CD4-positive, alpha-beta memory T cell (primary cell): Measurements from ENCODE around the gene GOLGA6L2. TPM values are rescaled to one million over a fixed set of nuclear protein-coding genes. Genes with fewer than 3 reads are reported as not detected.
"Not testable (repeated sequence)": the region's sequence is repeated elsewhere in the genome, so short reads cannot be mapped to it uniquely, and the experiment has no call there.

Experiments
- CTCF ChIA-PET: fragments of 350-600 bp; sonication (Branson Sonifier 250); formaldehyde crosslinking; loops from one replicate; lab custom pipeline; 2021; ENCODE audit warnings: inconsistent platforms; ENCODE audit not compliant: partially characterized antibody; lab: Charles Lee
- POLR2A ChIA-PET: fragments of 350-600 bp; sonication (Branson Sonifier 250); formaldehyde crosslinking; loops from one replicate; lab custom pipeline; 2021; ENCODE audit not compliant: partially characterized antibody; lab: Charles Lee
- DNase-seq, 5 donors: peaks; one replicate each; pipeline versions ENCODE4 v3.0.0 to v3.0.0-alpha.2; 2020 to 2022; ENCODE audit warnings: mixed read lengths in 1 of 5
- H3K27ac ChIP-seq: one replicate; pipeline ENCODE4 v1.7.0; 2013; ENCODE audit warnings: low read depth, low read length
- H3K27me3 ChIP-seq: 2 replicates; pipeline ENCODE4 v1.7.0; 2013; ENCODE audit warnings: mild to moderate bottlenecking, low read length, moderate library complexity; ENCODE audit not compliant: insufficient read depth
- H3K36me3 ChIP-seq: 2 replicates; pipeline ENCODE4 v1.7.0; 2013; ENCODE audit warnings: mild to moderate bottlenecking, low read length, moderate library complexity; ENCODE audit not compliant: insufficient read depth
- H3K4me1 ChIP-seq: 2 replicates; pipeline ENCODE4 v1.7.0; 2013; ENCODE audit warnings: mild to moderate bottlenecking, low read length, moderate library complexity; ENCODE audit not compliant: insufficient read depth
- H3K4me3 ChIP-seq, 2 donors: one replicate each; pipeline ENCODE4 v1.7.0; 2013; ENCODE audit warnings: low read length in 2 of 2, mild to moderate bottlenecking in 1 of 2
- H3K9me3 ChIP-seq, 2 donors: one replicate each; pipeline ENCODE4 v1.7.0; 2013; ENCODE audit warnings: low read length in 2 of 2, control low read depth in 1 of 2; ENCODE audit not compliant: control insufficient read depth in 1 of 2
- H3K27ac Mint-ChIP-seq, 7 donors: one replicate each; pipeline ENCODE4 v1.8.0; 2020 to 2021; ENCODE audit warnings: mixed read lengths in 7 of 7, mild to moderate bottlenecking in 6 of 7, inconsistent platforms in 3 of 7, moderate library complexity in 3 of 7
- H3K27me3 Mint-ChIP-seq, 2 donors: one replicate each; pipeline ENCODE4 v1.8.0; 2020 to 2021; ENCODE audit warnings: mixed read lengths in 2 of 2
- H3K36me3 Mint-ChIP-seq, 2 donors: one replicate each; pipeline ENCODE4 v1.8.0; 2020 to 2021; ENCODE audit warnings: mixed read lengths in 2 of 2, inconsistent platforms in 1 of 2, mild to moderate bottlenecking in 1 of 2
- H3K4me1 Mint-ChIP-seq, 4 donors: one replicate each; pipeline ENCODE4 v1.8.0; 2020 to 2021; ENCODE audit warnings: mixed read lengths in 4 of 4, mild to moderate bottlenecking in 1 of 4
- H3K4me3 Mint-ChIP-seq, 8 donors: one replicate each; pipeline ENCODE4 v1.8.0; 2020 to 2021; ENCODE audit warnings: mixed read lengths in 8 of 8, mild to moderate bottlenecking in 7 of 8, moderate library complexity in 6 of 8, inconsistent platforms in 3 of 8
- H3K9me3 Mint-ChIP-seq, 8 donors: one replicate each; pipeline ENCODE4 v1.8.0; 2020 to 2021; ENCODE audit warnings: mixed read lengths in 8 of 8, mild to moderate bottlenecking in 5 of 8, inconsistent platforms in 3 of 8, moderate library complexity in 1 of 8
- intact Hi-C: fragments of 100-400 bp; cut with micrococcal nuclease; formaldehyde crosslinking; loops from one replicate; pipeline ENCODE4 v1.15.1; 2023
- polyA plus RNA-seq, 2 donors: library from polyadenylated mRNA; unstranded; fragments of 300-500 nt; fragmentation: Illumina TruSeq; gene quantifications; one replicate each; pipeline ENCODE4 v1.2.3, GENCODE V29; 2021
- total RNA-seq, 2 experiments: library from RNA; stranded (reverse); gene quantifications; one replicate each; pipeline ENCODE4 v1.2.3, GENCODE V29; 2021

The GOLGA6L2 gene
- total and polyA plus RNA-seq, 4 experiments from 2014 or later, result not detected

DNA sequence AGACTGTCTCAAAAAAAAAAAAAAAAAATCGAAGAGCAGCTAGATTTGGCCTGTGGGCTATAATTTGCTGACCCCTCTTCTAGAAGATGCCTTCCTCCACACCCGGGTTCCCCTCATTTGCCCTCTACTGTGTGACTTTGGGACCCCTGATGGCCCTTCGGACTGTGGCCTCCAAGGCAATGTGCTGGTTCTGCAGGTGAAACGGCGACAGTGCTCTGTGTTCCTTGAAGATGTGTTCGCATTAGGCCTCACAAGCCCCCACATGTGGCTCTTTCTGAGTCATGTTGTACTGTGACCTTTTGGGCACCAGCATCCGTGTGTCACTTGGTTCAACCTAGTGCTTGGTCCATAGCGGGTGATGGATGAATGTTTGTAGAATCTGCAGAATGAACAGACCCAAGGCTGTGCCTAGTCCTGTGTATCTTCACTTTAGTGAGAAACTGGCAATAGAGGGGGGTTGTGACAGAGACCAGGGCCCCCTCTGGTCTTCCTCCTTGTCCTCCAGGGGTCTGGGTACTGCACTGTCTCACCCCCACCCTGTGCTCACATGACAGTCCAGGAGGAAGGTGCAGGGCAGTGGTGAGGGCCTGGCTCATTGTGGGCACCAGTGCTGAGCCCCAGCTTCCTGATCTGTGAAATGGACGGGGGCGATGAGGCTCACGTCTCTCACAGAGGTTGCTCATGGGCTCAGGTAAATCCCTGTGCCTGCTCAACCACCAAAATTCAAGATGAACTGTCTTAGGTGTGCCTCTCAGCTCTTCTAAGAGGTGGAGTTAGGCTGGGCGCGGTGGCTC is 22.7 kb downstream of the GOLGA6L2 start:
- Mint-ChIP-seq H3K36me3 (no peaks in the 10 kb centered on the region), H3K27ac (no peak overlapping the region), H3K9me3 (peaks cover 0 to 2% (median 0%) of the 10 kb centered on the region in 8 donors), H3K27me3 (peaks cover 0 to 1% of the 10 kb centered on the region in 2 donors), H3K4me1 (no peaks in the 10 kb centered on the region), H3K4me3 (no peak overlapping the region)
- intact Hi-C loops, result no loop called here
- POLR2A ChIA-PET, result no interaction called here
- Histone ChIP-seq H3K36me3 (no peaks in the 10 kb centered on the region), H3K4me1 (no peaks in the 10 kb centered on the region), H3K9me3 (no peaks in the 10 kb centered on the region), H3K4me3 (no peak overlapping the region), H3K27ac (no peak overlapping the region), H3K27me3 (no peaks in the 10 kb centered on the region)
- CTCF ChIA-PET, result no interaction called here
- no peak for DNase-seq

DNA sequence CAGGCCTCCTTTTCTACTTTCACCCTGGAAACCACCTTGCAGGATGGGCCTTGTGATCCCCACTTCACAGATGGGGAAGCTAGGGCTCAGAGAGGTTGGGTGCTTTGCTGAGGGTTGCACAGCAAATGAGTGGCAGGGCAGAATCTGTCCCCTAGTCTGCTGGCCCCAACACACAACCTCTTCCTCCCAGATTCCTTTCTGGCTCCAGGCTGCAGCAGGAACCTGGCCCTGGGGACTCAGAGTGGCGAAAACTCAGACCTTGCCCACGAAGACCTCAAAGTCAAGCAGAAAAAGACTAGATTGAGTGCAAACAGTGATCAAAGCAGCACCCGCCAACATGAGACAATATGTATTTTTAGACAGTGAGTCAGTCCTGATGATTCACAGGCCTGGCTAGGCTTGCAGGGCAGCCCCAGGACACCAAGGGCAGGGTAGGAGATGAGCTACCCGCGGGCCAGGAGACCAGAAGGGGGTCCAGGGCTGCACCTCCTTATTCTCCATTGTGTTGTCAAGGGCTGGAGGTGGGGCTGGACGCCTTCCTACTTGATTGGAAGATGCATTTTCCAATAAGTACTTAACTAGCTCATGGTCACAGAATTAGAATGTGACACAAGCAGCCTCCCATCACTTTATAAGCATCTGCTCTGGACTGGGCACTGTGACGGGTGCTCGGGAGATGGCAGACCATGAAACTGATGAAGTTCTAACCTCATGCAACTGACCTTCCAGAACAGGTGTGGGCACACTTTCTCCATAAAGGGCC is 23.9 kb downstream of the GOLGA6L2 start:
- H3K27me3 Mint-ChIP-seq, result peaks cover 0 to 1% of the 10 kb centered on the region in 2 donors
- intact Hi-C loops, result no loop called here
- CTCF ChIA-PET, result no interaction called here

DNA sequence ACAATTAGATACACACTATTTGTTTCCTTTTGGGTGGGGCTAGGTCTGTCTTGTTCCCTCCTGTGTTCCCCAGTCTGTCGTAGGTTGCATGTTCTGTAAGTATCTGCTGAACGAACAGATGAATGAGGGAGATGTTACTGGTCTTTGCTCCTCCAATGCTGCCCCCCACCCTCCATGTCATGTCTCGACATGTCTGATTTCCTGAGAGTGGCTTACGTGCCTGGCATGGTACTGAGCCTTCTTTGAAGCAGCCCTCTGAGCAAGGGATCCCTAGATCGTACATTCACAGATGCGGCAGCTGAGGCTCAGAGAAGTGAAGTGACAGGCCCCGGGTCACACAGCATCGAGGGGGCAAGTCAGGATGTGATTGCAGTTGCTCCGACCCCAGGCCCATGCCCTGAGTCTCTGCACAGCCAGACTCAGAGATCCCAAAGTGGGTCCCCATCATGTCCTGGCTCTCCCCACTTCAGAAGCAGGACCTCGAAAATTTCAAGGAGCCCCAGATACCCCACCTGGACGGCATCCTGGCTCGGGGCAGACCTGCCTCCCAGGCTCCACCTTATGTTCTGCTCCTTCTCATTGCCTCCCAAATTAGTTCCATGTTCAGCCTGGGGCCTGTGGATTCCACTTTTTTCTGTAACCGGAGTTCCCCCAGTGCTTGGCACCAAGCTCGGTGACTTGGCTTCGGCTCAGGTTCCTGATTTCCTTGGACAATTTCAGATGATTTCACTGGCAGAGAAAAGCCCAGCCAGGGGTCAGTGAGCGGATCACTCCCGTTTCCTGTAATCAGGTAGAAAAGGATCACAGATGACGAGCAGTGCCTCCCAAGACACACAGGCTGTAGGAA is 24.7 kb downstream of the GOLGA6L2 start:
- H3K4me1 Mint-ChIP-seq, result no peaks in the 10 kb centered on the region
- POLR2A ChIA-PET, result no interaction called here
- H3K27ac ChIP-seq, result no peak overlapping the region
- peaks cover 0 to 1% of the 10 kb centered on the region in 2 donors for H3K27me3 Mint-ChIP-seq
- H3K4me3 Mint-ChIP-seq, result no peak overlapping the region
- no peaks in the 10 kb centered on the region for H3K27me3 ChIP-seq
- H3K27ac Mint-ChIP-seq, result no peak overlapping the region
- no peak overlapping the region for H3K4me3 ChIP-seq
- no peak for DNase-seq
- H3K9me3 Mint-ChIP-seq, result peaks cover 0 to 2% (median 0%) of the 10 kb centered on the region in 8 donors
- no peaks in the 10 kb centered on the region for H3K9me3 ChIP-seq
- no peaks in the 10 kb centered on the region for H3K4me1 ChIP-seq
- CTCF ChIA-PET, result no interaction called here
- intact Hi-C loops, result no loop called here
- no peaks in the 10 kb centered on the region for H3K36me3 Mint-ChIP-seq
- H3K36me3 ChIP-seq, result no peaks in the 10 kb centered on the region

More for the DNA sequence above, 23.9 kb downstream of the GOLGA6L2 start:
- no peaks in the 10 kb centered on the region for H3K4me1 Mint-ChIP-seq
- no peak for DNase-seq
- Histone ChIP-seq H3K4me1 (no peaks in the 10 kb centered on the region), H3K9me3 (no peaks in the 10 kb centered on the region), H3K36me3 (no peaks in the 10 kb centered on the region), H3K27ac (no peak overlapping the region), H3K27me3 (no peaks in the 10 kb centered on the region), H3K4me3 (no peak overlapping the region)
- POLR2A ChIA-PET, result no interaction called here
- H3K9me3 Mint-ChIP-seq, result peaks cover 0 to 2% (median 0%) of the 10 kb centered on the region in 8 donors
- no peak overlapping the region for H3K4me3 Mint-ChIP-seq
- H3K27ac Mint-ChIP-seq, result no peak overlapping the region
- H3K36me3 Mint-ChIP-seq, result no peaks in the 10 kb centered on the region

DNA sequence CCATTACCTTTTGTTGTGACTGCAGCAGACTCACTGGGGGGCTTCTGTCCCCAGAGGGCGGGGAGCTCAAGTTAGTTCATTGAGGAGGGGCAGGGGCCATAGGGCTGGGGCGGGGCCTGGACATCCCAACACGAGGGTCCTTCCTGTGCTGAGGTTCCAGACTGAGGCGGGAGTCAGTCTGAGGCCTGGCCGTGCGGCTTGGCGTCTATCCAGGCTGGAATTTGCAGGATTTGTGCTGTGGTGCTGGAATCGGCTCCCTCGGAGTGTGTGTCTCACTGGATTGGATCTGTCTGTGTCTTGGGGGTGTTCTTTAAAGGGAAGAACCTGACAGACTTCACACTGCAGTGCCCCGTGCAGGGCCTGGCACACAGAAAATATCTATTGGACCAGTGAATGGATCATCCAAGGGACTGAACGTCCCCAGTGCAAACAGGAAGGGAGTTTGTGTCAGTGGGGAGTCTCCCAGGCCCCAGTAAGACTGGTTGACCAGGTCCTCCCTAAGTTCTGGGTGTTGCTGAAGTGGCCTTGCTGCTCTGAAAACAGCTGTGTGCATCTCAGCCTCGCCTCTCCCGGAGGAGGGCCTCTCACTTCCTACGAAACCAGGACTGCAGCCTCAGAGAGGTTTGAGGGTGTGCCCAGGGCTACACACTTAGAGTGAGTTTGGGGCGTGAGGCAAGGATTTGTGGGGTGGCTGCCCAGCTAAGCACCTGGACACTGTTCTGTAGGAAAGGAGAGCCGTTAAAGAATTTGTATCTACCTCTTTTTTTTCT is 26.1 kb downstream of the GOLGA6L2 start:
- Mint-ChIP-seq H3K27ac (no peak overlapping the region), H3K36me3 (no peaks in the 10 kb centered on the region), H3K4me1 (no peaks in the 10 kb centered on the region), H3K4me3 (no peak overlapping the region), H3K27me3 (peaks cover 0 to 1% of the 10 kb centered on the region in 2 donors), H3K9me3 (peaks cover 0 to 2% (median 0%) of the 10 kb centered on the region in 8 donors)
- ChIA-PET CTCF (no interaction called here), POLR2A (no interaction called here)
- Histone ChIP-seq H3K4me3 (no peak overlapping the region), H3K36me3 (no peaks in the 10 kb centered on the region), H3K9me3 (no peaks in the 10 kb centered on the region), H3K27ac (no peak overlapping the region), H3K4me1 (no peaks in the 10 kb centered on the region), H3K27me3 (no peaks in the 10 kb centered on the region)
- intact Hi-C loops, result no loop called here
- no peak for DNase-seq

- Mint-ChIP-seq H3K4me1 (no peaks in the 10 kb centered on the region), H3K9me3 (no peaks in the 10 kb centered on the region), H3K27ac (no peak overlapping the region), H3K27me3 (no peaks in the 10 kb centered on the region), H3K36me3 (no peaks in the 10 kb centered on the region), H3K4me3 (no peak overlapping the region)
- intact Hi-C loops, result no loop called here
- H3K4me1 ChIP-seq, result no peaks in the 10 kb centered on the region
- H3K27ac ChIP-seq, result no peak overlapping the region
- ChIA-PET CTCF (no interaction called here), POLR2A (no interaction called here)
- H3K9me3 ChIP-seq, result no peaks in the 10 kb centered on the region
- no peaks in the 10 kb centered on the region for H3K36me3 ChIP-seq
- no peak for DNase-seq
- H3K4me3 ChIP-seq, result no peak overlapping the region
- H3K27me3 ChIP-seq, result no peaks in the 10 kb centered on the region
Observed at GRCh38 chr15:23416349-23417276, 30.4 kb downstream of the GOLGA6L2 start.

DNA sequence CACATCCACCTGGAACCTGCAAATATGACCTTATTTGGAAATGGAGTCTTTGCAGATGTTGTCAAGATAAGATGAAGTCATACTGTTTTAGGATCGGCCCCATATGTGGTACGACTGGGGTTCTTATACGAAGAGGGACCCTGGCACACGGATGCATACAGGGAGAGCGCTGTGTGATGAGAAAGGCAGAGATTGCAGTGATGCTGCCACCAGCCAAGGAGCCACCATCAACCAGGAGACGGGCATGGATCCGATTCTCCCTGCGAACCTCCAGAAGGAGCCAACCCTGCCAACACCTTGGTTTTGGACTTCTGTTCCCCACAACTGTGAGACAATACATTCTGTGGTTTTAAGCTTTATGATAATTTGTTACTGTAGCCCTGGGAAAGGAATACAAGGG is 31.2 kb downstream of the GOLGA6L2 start:
- H3K27ac Mint-ChIP-seq, intact Hi-C loops, H3K4me1 ChIP-seq, H3K4me3 ChIP-seq, DNase-seq, H3K36me3 ChIP-seq, POLR2A ChIA-PET, CTCF ChIA-PET, H3K9me3 ChIP-seq, H3K4me1 Mint-ChIP-seq, H3K27ac ChIP-seq, H3K27me3 ChIP-seq, H3K9me3 Mint-ChIP-seq, H3K27me3 Mint-ChIP-seq, H3K4me3 Mint-ChIP-seq, H3K36me3 Mint-ChIP-seq: not testable (repeated sequence)
